Stimulated activated naive CD4-positive, alpha-beta T cell treated with Interleukin-2 at 50 U/mL for 16 hours (primary cell): ENCODE results near the gene CSF2.
"Not testable (repeated sequence)": the region's sequence is repeated elsewhere in the genome, so short reads cannot be mapped to it uniquely, and the experiment has no call there.

ENCODE experiments used
- DNase-seq: peaks from one replicate; lab custom pipeline; 2025; lab: John Stamatoyannopoulos, UW

CSF2 gene

DNA sequence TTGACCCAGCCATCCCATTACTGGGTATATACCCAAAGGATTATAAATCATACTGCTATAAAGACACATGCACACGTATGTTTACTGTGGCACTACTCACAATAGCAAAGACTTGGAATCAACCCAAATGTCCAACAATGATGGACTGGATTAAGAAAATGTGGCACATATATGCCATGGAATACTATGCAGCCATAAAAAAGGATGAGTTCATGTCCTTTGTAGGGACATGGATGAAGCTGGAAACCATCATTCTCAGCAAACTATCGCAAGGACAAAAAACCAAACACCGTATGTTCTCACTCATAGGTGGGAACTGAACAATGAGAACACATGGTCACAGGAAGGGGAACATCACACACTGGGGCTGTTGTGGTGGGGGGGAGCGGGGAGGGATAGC, 35.4 kb downstream of the CSF2 start:
- not testable (repeated sequence) for DNase-seq

DNA sequence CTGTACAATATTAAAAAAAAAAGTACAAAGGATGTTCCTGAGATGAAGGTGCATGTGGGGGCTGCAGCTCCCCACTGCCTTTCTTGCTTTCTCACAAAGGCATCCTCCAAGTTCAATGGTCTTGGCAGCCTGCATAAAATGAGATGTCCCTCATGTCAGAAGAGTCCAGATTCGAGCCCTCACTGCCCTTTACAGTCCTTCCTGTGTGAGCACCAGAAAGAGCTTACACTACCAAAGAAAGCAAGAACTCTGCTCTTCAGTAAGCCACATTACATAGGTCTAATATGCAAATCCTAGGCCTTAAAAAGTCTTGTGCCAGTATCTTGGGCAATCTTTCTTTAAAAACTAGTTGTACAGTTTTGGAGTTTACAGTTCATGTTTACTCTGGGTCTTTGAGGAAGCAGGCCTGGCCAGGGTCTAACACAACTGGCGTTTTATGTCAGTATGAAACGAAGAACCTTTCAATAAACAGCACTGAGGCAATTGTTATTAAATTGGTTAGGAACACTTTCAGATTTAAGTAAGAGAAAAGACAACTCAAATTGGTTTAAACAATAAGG, 36.0 kb downstream of the CSF2 start:
- no peak for DNase-seq

DNA sequence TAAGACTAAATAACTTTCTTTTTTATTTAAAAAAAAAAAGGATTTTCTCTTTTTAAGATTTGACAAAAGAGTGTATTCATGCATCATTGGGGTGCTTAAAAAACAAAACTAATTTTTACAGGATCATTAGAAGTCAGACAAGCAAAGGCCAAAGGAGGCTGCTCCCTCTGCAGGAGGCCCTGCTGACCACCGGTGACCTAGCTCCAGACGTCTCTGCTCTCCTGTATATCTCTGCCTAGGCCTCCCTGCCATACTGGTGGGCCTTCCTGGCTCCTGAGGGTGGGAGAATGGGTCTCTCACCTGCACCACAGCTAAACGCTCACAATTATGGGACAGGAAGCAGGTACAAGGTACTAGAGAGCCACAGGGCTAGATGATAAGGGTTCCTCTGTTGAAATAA, 36.6 kb downstream of the CSF2 start:
- no peak for DNase-seq

DNA sequence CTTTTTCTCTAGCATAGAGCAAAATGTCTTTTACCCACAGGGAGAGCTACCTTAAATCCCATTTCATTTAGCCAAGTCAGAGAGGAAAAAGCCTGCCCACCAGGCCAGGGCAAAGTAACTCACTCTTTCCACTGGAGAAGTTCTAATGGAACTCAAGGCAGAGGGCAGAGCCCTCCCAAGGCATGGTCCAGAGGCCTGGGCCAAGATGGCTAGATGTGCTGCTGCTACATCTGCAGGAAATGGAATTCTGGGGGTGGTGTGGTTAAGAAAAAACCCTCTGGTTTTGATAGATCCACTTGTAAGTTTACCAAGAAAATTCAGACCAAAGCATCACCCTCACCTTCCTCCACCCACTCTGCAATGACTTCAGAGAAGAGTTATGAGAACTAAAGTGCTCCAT, 37.3 kb downstream of the CSF2 start:
- no peak for DNase-seq

DNA sequence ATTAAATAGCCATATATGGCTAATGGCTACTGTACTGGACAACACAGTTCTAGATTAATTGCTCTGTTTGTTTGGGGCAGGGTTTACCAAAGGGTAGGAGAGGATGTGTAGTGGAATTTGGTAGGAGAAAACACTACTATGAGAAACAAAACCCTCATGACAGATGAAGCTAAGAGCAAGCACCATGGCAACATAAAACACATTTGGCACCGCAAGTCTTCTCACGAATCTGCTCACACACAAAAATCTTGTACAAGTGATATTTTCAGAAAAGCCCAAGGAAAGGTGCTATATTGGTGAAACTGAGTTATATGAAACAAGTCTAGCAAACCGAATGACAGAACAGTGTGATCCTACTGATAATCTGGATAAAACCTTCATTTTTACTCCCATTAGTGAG, 38.5 kb downstream of the CSF2 start:
- no peak for DNase-seq

DNA sequence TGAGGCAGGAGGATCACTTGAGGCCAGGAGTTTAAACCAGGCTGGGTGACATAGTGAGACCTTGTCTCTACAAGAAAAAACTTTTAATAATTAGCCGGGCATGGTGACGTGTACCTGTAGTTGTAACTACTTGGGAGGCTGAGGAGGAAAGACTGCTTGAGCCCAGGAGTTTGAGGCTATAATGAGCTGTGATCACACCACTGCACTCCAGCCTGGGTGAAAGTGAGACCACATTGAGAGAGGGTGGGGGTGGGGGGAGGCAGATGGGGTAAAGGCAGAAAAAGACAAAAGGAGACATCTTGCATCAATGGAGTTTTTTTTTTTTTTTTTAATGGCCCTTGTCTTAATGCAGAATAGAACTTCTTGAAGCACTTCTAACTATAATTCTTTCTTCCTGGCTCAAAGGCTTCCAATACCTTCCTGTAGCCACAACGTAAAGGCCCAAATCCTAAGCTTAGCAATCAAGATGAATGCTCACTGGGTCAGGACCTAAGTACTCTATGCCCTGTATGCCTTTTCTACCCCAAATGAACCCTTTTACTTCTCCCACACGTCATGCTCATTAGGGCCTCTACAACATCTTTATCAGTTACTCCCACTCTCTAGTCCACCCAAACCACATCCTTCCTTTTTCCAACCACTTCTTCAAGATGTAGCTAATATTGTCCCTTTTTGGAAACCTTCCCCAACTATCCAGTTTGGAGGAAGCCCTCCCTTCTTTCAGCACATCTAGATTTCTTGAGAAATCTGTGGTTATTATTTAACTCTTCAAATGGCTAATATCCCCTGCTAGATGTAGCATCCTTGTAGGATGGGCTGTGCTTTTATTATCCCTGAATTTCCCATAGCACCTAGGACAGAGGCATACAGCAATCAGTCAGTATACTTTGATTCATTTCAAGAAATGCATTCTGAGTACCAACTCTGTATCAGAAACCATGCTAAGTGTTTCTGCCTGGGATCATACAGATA, 40.8 kb downstream of the CSF2 start:
- DNase-seq, result no peak

DNA sequence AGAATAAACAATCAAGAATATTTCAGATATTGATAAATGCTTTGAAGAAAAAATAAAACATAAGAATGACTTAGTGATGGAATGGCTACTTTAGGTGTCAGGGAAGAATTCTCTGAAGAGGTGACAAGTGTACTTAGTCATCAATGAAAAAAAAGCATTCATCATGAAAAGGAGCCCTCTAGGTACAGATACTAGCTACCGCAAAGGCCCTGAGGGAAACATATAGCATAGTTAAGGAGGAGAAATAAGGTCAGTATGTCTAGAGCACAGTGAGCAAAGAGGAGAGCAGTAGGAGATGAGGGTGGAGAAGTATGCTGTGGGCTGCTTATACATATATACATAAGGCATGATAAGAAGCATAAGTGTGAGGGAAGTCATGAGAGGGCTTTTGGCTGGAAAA, 41.8 kb downstream of the CSF2 start:
- no peak for DNase-seq

DNA sequence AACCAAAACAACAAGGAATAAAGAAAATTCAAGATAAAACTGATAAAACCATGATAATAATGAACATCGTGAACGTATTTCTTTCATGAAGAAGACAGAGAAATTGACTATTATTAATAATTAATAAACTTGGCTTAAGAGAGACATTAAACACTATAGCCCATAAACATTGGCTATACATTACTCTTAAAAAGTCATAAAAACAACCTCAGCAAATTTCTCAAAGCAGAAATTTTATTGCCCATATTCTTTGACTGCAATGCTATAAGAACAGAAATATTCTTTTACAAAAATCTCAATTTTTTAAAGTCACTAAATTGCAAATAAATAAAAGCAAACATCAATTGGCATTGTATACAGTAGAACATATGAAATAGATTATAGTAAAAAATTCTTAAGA, 42.5 kb downstream of the CSF2 start:
- no peak for DNase-seq

DNA sequence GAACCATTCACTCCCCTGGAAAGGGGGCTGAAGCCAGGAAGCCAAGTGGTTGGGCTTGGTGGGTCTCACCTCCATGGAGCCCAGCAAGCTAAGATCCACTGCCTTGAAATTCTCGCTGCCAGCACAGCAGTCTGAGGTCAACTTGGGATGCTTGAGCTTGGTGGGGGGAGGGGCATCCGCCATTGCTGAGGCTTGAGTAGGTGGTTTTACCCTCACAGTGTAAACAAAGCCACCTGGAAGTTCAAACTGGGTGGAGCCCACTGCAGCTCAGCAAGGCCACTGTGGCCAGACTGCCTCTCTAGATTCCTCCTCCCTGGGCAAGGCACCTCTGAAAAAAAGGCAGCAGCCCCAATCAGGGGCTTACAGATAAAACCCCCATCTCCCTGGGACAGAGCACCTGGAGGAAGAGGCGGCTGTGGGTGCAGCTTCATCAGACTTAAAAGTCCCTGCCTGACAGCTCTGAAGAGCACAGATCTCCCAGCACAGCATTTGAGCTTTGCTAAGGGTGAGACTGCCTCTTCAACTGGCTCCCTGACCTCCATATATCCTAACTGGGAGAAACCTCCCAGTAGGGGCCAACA, 43.4 kb downstream of the CSF2 start:
- DNase-seq, result not testable (repeated sequence)

DNA sequence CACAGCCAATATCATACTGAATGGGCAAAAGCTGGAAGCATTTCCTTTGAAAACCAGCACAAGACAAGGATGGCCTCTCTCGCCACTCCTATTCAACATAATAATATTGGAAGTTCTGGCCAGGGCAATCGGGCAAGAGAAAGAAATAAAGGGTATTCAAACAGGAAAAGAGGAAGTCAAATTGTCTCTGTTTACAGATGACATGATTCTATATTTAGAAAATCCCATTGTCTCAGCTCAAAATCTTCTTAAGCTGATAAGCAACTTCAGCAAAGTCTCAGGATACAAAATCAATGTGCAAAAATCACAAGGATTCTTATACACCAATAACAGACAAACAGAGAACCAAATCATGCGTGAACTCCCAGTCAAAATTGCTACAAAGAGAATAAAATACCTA, 47.1 kb downstream of the CSF2 start:
- DNase-seq, result not testable (repeated sequence)

DNA sequence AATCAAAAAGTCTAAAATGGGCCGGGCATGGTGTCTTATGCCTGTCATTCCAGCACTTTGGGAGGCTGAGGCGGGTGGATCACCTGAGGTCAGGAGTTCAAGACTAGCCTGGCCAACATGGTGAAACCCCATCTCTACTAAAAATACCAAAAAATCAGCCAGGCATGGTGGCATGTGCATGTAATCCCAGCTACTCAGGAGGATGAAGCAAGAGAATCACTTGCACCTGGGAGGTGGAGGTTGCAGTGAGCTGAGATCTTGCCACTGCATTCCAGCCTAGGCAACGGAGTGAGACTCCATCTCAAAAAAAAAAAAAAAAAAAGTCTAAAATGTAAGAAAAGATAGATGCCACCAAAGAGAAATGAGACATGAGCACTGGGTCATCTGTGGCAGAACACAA, 49.4 kb downstream of the CSF2 start:
- not testable (repeated sequence) for DNase-seq

DNA sequence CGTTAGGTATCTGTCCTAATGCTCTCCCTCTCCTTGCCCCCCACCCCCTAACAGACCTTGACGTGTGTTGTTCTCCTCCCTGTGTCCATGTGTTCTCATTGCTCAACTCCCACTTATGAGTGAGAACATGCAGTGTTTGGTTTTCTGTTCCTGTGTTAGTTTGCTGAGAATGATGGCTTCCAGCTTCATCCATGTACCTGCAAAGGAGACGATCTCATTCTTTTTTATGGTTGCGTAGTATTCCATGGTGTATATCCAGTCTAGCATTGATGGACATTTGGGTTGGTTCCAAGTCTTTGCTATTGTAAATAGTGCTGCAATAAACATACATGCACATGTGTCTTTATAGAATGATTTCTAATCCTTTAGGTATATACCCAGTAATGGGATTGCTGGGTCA, 50.0 kb downstream of the CSF2 start:
- DNase-seq, result not testable (repeated sequence)
